ENCODE results near the gene AHSP.

DNA sequence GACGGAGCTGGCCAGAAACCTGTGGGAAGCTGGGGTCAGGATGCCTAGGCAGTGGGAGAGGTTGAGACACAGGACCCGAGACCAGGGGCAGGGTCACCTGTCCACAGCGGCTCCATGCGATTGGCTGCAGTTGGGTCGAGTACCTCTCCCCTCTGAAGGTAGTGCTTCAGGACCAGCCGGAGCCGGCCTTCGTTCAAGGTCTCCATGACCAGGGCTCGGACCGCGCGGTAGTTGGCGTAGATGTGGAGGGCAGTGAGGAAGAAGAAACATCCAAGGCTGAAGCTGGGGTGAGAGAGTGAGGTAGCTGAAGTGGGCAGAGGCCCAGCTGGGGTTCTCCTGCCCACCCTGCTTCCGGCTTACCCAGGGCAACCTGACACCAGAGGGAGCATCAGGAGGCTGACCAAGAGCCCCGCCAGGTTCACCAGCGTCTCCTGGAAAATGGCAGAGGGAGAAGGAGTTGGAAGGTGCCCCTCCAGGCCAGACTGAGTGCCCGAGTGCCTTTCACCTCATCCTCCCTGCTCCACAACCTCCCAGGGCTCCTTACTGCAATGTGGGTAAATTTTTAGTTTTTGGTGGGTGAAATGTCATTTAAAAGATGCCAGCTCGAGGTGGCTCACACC lies 34.1 kb upstream of the AHSP start:
- TF ChIP-seq, protein P1, sequence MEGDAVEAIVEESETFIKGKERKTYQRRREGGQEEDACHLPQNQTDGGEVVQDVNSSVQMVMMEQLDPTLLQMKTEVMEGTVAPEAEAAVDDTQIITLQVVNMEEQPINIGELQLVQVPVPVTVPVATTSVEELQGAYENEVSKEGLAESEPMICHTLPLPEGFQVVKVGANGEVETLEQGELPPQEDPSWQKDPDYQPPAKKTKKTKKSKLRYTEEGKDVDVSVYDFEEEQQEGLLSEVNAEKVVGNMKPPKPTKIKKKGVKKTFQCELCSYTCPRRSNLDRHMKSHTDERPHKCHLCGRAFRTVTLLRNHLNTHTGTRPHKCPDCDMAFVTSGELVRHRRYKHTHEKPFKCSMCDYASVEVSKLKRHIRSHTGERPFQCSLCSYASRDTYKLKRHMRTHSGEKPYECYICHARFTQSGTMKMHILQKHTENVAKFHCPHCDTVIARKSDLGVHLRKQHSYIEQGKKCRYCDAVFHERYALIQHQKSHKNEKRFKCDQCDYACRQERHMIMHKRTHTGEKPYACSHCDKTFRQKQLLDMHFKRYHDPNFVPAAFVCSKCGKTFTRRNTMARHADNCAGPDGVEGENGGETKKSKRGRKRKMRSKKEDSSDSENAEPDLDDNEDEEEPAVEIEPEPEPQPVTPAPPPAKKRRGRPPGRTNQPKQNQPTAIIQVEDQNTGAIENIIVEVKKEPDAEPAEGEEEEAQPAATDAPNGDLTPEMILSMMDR (conservative IDR thresholded peaks at IDR 0.05 in 1 of 2, IDR thresholded peaks at IDR 0.05 in 1 of 2; ENCODE audit: extremely low read depth in 1 of 2, insufficient read depth in 1 of 2, low read depth in 1 of 2, low read length in 2 of 2), result no peak
- no peak for TF ChIP-seq EZH2 (IDR thresholded peaks at IDR 0.05; ENCODE audit: borderline replicate concordance, low read length)
